Measurements from ENCODE around the gene MMD.

DNA sequence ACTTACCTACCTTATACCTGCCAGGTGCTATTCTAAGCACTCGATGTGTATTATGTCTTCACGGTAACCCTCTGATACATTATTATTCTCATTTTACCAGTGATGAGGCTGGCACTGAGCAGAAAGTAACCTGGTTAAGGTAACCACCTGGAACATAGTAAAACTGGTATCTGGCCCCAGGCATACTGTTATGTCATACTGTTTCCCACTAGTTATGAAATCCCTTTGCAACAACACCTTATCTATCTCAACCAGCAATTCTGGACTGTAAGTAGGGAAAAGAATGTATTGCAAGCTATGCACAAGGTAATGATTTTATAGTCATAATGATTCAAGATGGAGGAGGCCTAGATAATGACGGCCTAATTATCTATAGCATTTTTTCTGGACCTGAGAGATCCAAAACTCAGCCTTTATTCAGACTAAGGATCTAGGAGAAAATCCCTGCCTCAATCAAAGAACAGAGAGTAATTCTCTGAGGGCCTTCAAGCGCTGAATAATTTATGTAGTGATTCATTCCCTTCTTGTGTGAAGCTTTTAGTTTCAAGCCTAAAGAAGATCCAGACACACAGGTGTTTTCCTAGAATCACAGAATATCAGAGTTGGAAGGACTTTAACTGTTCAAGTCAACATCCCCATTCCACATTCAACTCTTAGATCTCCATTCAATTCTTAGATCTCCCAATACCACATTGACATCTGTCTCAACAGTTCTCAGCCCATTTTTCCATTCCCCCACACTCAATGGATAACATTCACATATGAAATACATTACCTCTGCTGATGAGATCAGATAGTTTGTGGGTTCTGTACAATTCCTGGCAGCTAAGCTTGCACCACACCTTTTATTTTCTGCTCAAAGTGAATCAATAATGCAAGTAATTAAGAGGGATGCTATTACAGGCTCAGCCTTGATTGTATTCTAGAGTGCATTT lies 14.9 kb upstream of the MMD start:
- TF ChIP-seq, protein P1, sequence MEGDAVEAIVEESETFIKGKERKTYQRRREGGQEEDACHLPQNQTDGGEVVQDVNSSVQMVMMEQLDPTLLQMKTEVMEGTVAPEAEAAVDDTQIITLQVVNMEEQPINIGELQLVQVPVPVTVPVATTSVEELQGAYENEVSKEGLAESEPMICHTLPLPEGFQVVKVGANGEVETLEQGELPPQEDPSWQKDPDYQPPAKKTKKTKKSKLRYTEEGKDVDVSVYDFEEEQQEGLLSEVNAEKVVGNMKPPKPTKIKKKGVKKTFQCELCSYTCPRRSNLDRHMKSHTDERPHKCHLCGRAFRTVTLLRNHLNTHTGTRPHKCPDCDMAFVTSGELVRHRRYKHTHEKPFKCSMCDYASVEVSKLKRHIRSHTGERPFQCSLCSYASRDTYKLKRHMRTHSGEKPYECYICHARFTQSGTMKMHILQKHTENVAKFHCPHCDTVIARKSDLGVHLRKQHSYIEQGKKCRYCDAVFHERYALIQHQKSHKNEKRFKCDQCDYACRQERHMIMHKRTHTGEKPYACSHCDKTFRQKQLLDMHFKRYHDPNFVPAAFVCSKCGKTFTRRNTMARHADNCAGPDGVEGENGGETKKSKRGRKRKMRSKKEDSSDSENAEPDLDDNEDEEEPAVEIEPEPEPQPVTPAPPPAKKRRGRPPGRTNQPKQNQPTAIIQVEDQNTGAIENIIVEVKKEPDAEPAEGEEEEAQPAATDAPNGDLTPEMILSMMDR (IDR thresholded peaks at IDR 0.05) = no peak
- no peak for TF ChIP-seq ZFX (IDR thresholded peaks at IDR 0.05; ENCODE audit: borderline replicate concordance)
